Measurements from ENCODE around the gene DOK6.

DOK6 gene

GRCh38 chr18:69529151-69529550 lies 128.5 kb downstream of the DOK6 start:
- Histone ChIP-seq H3K4me3 (ENCODE audit: control insufficient read depth in 1 of 7, extremely low read depth in 1 of 7, insufficient read depth in 4 of 7, low read depth in 2 of 7, low read length in 6 of 7) (no peak overlapping the region), H3K27ac (ENCODE audit: insufficient read depth in 1 of 2, low read depth in 1 of 2, low read length in 2 of 2, poor library complexity in 1 of 2, severe bottlenecking in 2 of 2) (no peak overlapping the region), H3K9me3 (ENCODE audit: control extremely low read depth in 1 of 5, control insufficient read depth in 4 of 5, insufficient read depth in 2 of 5, low read depth in 1 of 5, low read length in 4 of 5) (peaks cover 0 to 4% (median 0%) of the 10 kb centered on the region in 5 experiments), H3K36me3 (ENCODE audit: control insufficient read depth in 4 of 4, insufficient read depth in 4 of 4, low read length in 3 of 4) (no peaks in the 10 kb centered on the region), H3K4me1 (ENCODE audit: control extremely low read depth in 1 of 4, control insufficient read depth in 4 of 4, insufficient read depth in 4 of 4, low read length in 3 of 4) (no peaks in the 10 kb centered on the region), H3K27me3 (replicated peaks in 2 of 5; ENCODE audit: control insufficient read depth in 4 of 5, insufficient read depth in 5 of 5, low read length in 4 of 5) (no peaks in the 10 kb centered on the region)
- no peak for DNase-seq
- CTCF ChIA-PET, result no interaction called here
- WGBS (ENCODE audit: insufficient coverage), result no CpG with 5 or more reads among the region's 2 CpGs
- POLR2A ChIA-PET, result no interaction called here

GRCh38 chr18:69531973-69532372 lies 131.3 kb downstream of the DOK6 start:
- no peak overlapping the region for H3K4me3 ChIP-seq (ENCODE audit: control insufficient read depth in 1 of 7, extremely low read depth in 1 of 7, insufficient read depth in 4 of 7, low read depth in 2 of 7, low read length in 6 of 7)
- H3K27me3 ChIP-seq (replicated peaks in 2 of 5; ENCODE audit: control insufficient read depth in 4 of 5, insufficient read depth in 5 of 5, low read length in 4 of 5), result no peaks in the 10 kb centered on the region
- WGBS (ENCODE audit: insufficient coverage), result 89% methylated on average over 4 of the region's 5 CpGs
- H3K27ac ChIP-seq (ENCODE audit: insufficient read depth in 1 of 2, low read depth in 1 of 2, low read length in 2 of 2, poor library complexity in 1 of 2, severe bottlenecking in 2 of 2), result no peak overlapping the region
- no peaks in the 10 kb centered on the region for H3K36me3 ChIP-seq (ENCODE audit: control insufficient read depth in 4 of 4, insufficient read depth in 4 of 4, low read length in 3 of 4)
- DNase-seq, result no peak
- POLR2A ChIA-PET, result no interaction called here
- H3K9me3 ChIP-seq (ENCODE audit: control extremely low read depth in 1 of 5, control insufficient read depth in 4 of 5, insufficient read depth in 2 of 5, low read depth in 1 of 5, low read length in 4 of 5), result peaks cover 0 to 4% (median 0%) of the 10 kb centered on the region in 5 experiments
- CTCF ChIA-PET, result no interaction called here
- H3K4me1 ChIP-seq (ENCODE audit: control extremely low read depth in 1 of 4, control insufficient read depth in 4 of 4, insufficient read depth in 4 of 4, low read length in 3 of 4), result no peaks in the 10 kb centered on the region

GRCh38 chr18:69537183-69537582 lies 136.5 kb downstream of the DOK6 start:
- Histone ChIP-seq H3K36me3 (ENCODE audit: control insufficient read depth in 4 of 4, insufficient read depth in 4 of 4, low read length in 3 of 4) (no peaks in the 10 kb centered on the region), H3K4me1 (ENCODE audit: control extremely low read depth in 1 of 4, control insufficient read depth in 4 of 4, insufficient read depth in 4 of 4, low read length in 3 of 4) (no peaks in the 10 kb centered on the region), H3K27ac (ENCODE audit: insufficient read depth in 1 of 2, low read depth in 1 of 2, low read length in 2 of 2, poor library complexity in 1 of 2, severe bottlenecking in 2 of 2) (no peak overlapping the region), H3K9me3 (ENCODE audit: control extremely low read depth in 1 of 5, control insufficient read depth in 4 of 5, insufficient read depth in 2 of 5, low read depth in 1 of 5, low read length in 4 of 5) (no peaks in the 10 kb centered on the region), H3K27me3 (replicated peaks in 2 of 5; ENCODE audit: control insufficient read depth in 4 of 5, insufficient read depth in 5 of 5, low read length in 4 of 5) (no peaks in the 10 kb centered on the region), H3K4me3 (ENCODE audit: control insufficient read depth in 1 of 7, extremely low read depth in 1 of 7, insufficient read depth in 4 of 7, low read depth in 2 of 7, low read length in 6 of 7) (no peak overlapping the region)
- DNase-seq, result no peak
- WGBS (ENCODE audit: insufficient coverage), result no CpG with 5 or more reads among the region's 3 CpGs
- ChIA-PET POLR2A (no interaction called here), CTCF (no interaction called here)

- no peaks in the 10 kb centered on the region for H3K9me3 ChIP-seq (ENCODE audit: control extremely low read depth in 1 of 5, control insufficient read depth in 4 of 5, insufficient read depth in 2 of 5, low read depth in 1 of 5, low read length in 4 of 5)
- no peaks in the 10 kb centered on the region for H3K27me3 ChIP-seq (replicated peaks in 2 of 5; ENCODE audit: control insufficient read depth in 4 of 5, insufficient read depth in 5 of 5, low read length in 4 of 5)
- ChIA-PET POLR2A (interaction anchor here (0.6 kb wide), 1 partner anchor 364 kb away, joined by 5 read pairs; no protein-coding TSS in a partner anchor), CTCF (no interaction called here)
- H3K4me3 ChIP-seq (ENCODE audit: control insufficient read depth in 1 of 7, extremely low read depth in 1 of 7, insufficient read depth in 4 of 7, low read depth in 2 of 7, low read length in 6 of 7), result no peak overlapping the region
- no peak for DNase-seq
- H3K27ac ChIP-seq (ENCODE audit: insufficient read depth in 1 of 2, low read depth in 1 of 2, low read length in 2 of 2, poor library complexity in 1 of 2, severe bottlenecking in 2 of 2), result no peak overlapping the region
- H3K36me3 ChIP-seq (ENCODE audit: control insufficient read depth in 4 of 4, insufficient read depth in 4 of 4, low read length in 3 of 4), result no peaks in the 10 kb centered on the region
- H3K4me1 ChIP-seq (ENCODE audit: control extremely low read depth in 1 of 4, control insufficient read depth in 4 of 4, insufficient read depth in 4 of 4, low read length in 3 of 4), result no peaks in the 10 kb centered on the region
- 92% methylated on average over 2 of the region's 3 CpGs for WGBS (ENCODE audit: insufficient coverage)
These were observed 138.2 kb downstream of the DOK6 start for GRCh38 chr18:69538849-69539248.

- H3K4me1 ChIP-seq (ENCODE audit: control extremely low read depth in 1 of 4, control insufficient read depth in 4 of 4, insufficient read depth in 4 of 4, low read length in 3 of 4), result no peaks in the 10 kb centered on the region
- no CpG with 5 or more reads among the region's 2 CpGs for WGBS (ENCODE audit: insufficient coverage)
- no peak for DNase-seq
These were observed 138.7 kb downstream of the DOK6 start for GRCh38 chr18:69539404-69539803.

GRCh38 chr18:69556228-69556627 lies 155.5 kb downstream of the DOK6 start:
- no peaks in the 10 kb centered on the region for H3K36me3 ChIP-seq (ENCODE audit: control insufficient read depth in 4 of 4, insufficient read depth in 4 of 4, low read length in 3 of 4)
- CTCF ChIA-PET, result interaction anchor here (1.6 kb wide), 1 partner anchor 13 kb away, joined by 3 read pairs; no protein-coding TSS in a partner anchor
- H3K27me3 ChIP-seq (replicated peaks in 2 of 5; ENCODE audit: control insufficient read depth in 4 of 5, insufficient read depth in 5 of 5, low read length in 4 of 5), result no peaks in the 10 kb centered on the region
- H3K4me3 ChIP-seq (ENCODE audit: control insufficient read depth in 1 of 7, extremely low read depth in 1 of 7, insufficient read depth in 4 of 7, low read depth in 2 of 7, low read length in 6 of 7), result no peak overlapping the region
- no peaks in the 10 kb centered on the region for H3K4me1 ChIP-seq (ENCODE audit: control extremely low read depth in 1 of 4, control insufficient read depth in 4 of 4, insufficient read depth in 4 of 4, low read length in 3 of 4)
- WGBS (ENCODE audit: insufficient coverage), result 71% methylated on average over 1 of the region's 3 CpGs
- no peak for DNase-seq
- H3K9me3 ChIP-seq (ENCODE audit: control extremely low read depth in 1 of 5, control insufficient read depth in 4 of 5, insufficient read depth in 2 of 5, low read depth in 1 of 5, low read length in 4 of 5), result peaks cover 0 to 3% (median 0%) of the 10 kb centered on the region in 5 experiments
- POLR2A ChIA-PET, result no interaction called here
- no peak overlapping the region for H3K27ac ChIP-seq (ENCODE audit: insufficient read depth in 1 of 2, low read depth in 1 of 2, low read length in 2 of 2, poor library complexity in 1 of 2, severe bottlenecking in 2 of 2)

More at GRCh38 chr18:69539404-69539803, 138.7 kb downstream of the DOK6 start:
- H3K4me3 ChIP-seq (ENCODE audit: control insufficient read depth in 1 of 7, extremely low read depth in 1 of 7, insufficient read depth in 4 of 7, low read depth in 2 of 7, low read length in 6 of 7), result no peak overlapping the region
- no peak overlapping the region for H3K27ac ChIP-seq (ENCODE audit: insufficient read depth in 1 of 2, low read depth in 1 of 2, low read length in 2 of 2, poor library complexity in 1 of 2, severe bottlenecking in 2 of 2)
- POLR2A ChIA-PET, result interaction anchor here (0.6 kb wide), 1 partner anchor 364 kb away, joined by 5 read pairs; no protein-coding TSS in a partner anchor
- H3K27me3 ChIP-seq (replicated peaks in 2 of 5; ENCODE audit: control insufficient read depth in 4 of 5, insufficient read depth in 5 of 5, low read length in 4 of 5), result no peaks in the 10 kb centered on the region
- CTCF ChIA-PET, result no interaction called here
- no peaks in the 10 kb centered on the region for H3K9me3 ChIP-seq (ENCODE audit: control extremely low read depth in 1 of 5, control insufficient read depth in 4 of 5, insufficient read depth in 2 of 5, low read depth in 1 of 5, low read length in 4 of 5)
- H3K36me3 ChIP-seq (ENCODE audit: control insufficient read depth in 4 of 4, insufficient read depth in 4 of 4, low read length in 3 of 4), result no peaks in the 10 kb centered on the region

GRCh38 chr18:69557282-69557681 lies 156.6 kb downstream of the DOK6 start:
- no peaks in the 10 kb centered on the region for H3K4me1 ChIP-seq (ENCODE audit: control extremely low read depth in 1 of 4, control insufficient read depth in 4 of 4, insufficient read depth in 4 of 4, low read length in 3 of 4)
- 100% methylated on average over 2 of the region's 4 CpGs for WGBS (ENCODE audit: insufficient coverage)
- H3K27ac ChIP-seq (ENCODE audit: insufficient read depth in 1 of 2, low read depth in 1 of 2, low read length in 2 of 2, poor library complexity in 1 of 2, severe bottlenecking in 2 of 2), result no peak overlapping the region
- CTCF ChIA-PET, result no interaction called here
- no peak overlapping the region for H3K4me3 ChIP-seq (ENCODE audit: control insufficient read depth in 1 of 7, extremely low read depth in 1 of 7, insufficient read depth in 4 of 7, low read depth in 2 of 7, low read length in 6 of 7)
- H3K36me3 ChIP-seq (ENCODE audit: control insufficient read depth in 4 of 4, insufficient read depth in 4 of 4, low read length in 3 of 4), result no peaks in the 10 kb centered on the region
- H3K9me3 ChIP-seq (ENCODE audit: control extremely low read depth in 1 of 5, control insufficient read depth in 4 of 5, insufficient read depth in 2 of 5, low read depth in 1 of 5, low read length in 4 of 5), result peaks cover 0 to 4% (median 0%) of the 10 kb centered on the region in 5 experiments
- no peaks in the 10 kb centered on the region for H3K27me3 ChIP-seq (replicated peaks in 2 of 5; ENCODE audit: control insufficient read depth in 4 of 5, insufficient read depth in 5 of 5, low read length in 4 of 5)
- POLR2A ChIA-PET, result no interaction called here
- no peak for DNase-seq

All from common myeloid progenitor, CD34-positive (primary cell).